ENCODE measurements around the gene C7orf25.

C7orf25 gene

DNA sequence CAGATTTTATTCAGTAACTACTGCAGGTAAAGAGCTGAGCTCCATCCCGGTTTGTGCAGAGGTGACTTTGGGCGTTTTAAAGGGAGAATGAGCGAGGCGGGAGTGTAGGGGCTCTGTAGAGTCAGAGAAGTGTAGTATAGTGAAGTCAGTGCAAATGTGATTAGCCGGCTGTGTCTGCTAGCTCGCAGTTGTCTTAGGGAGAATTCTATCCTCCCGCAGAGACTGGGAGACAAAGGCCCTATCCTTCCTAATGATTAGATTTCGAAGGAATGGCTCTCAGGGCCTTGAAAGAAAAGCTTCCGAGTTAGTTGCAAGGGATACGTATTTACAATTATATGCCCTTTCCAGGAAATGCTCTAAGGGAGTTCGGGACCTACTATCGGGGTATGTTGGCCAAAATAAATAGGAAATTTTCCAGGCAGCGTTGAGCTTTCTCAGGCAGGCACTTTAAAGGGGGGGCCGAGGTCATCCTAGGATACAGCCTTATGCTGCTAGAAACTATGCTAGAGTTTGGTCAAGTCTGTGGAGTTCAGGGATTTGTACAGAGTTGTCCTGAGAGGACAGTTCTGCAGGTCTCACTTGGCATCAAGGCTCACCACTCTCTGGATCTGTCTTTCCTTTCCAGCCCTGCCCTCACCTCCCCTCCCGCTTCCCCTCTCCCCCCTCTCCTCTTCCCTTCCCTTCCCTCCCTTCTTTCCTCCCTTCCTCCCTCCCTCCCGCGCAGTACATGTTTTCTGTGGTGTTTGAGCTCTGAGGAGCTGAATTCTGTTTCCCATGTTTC, 21.1 kb upstream of the C7orf25 start:
- Histone ChIP-seq H3K9me3 (ENCODE audit: control insufficient read depth, insufficient read depth, low read length) (no peaks in the 10 kb centered on the region), H4K20me1 (ENCODE audit: control insufficient read depth, insufficient read depth, low read depth, low read length) (peaks cover 22% of the 10 kb centered on the region), H3K4me3 (ENCODE audit: low read length) (peak overlapping the region; percentile 90), H3K27me3 (ENCODE audit: control insufficient read depth, low read length) (no peaks in the 10 kb centered on the region), H3K79me2 (ENCODE audit: control insufficient read depth, low read length) (peaks cover 81% of the 10 kb centered on the region), H3K9me2 (replicated peaks; ENCODE audit: control insufficient read depth, low read length) (no peaks in the 10 kb centered on the region), H3F3A (ENCODE audit: control insufficient read depth, insufficient read depth) (no peaks in the 10 kb centered on the region), H3K4me2 (ENCODE audit: low read length) (peak overlapping the region; percentile 89), H3K4me1 (ENCODE audit: control insufficient read depth, low read length) (peaks cover 45% of the 10 kb centered on the region), H3K27ac (ENCODE audit: low read depth, low read length) (peak overlapping the region; percentile 21; the same call in 1 of the 2 replicates), H3K36me3 (ENCODE audit: control insufficient read depth, low read length) (peaks cover 78% of the 10 kb centered on the region)
- TF ChIP-seq, protein P1, sequence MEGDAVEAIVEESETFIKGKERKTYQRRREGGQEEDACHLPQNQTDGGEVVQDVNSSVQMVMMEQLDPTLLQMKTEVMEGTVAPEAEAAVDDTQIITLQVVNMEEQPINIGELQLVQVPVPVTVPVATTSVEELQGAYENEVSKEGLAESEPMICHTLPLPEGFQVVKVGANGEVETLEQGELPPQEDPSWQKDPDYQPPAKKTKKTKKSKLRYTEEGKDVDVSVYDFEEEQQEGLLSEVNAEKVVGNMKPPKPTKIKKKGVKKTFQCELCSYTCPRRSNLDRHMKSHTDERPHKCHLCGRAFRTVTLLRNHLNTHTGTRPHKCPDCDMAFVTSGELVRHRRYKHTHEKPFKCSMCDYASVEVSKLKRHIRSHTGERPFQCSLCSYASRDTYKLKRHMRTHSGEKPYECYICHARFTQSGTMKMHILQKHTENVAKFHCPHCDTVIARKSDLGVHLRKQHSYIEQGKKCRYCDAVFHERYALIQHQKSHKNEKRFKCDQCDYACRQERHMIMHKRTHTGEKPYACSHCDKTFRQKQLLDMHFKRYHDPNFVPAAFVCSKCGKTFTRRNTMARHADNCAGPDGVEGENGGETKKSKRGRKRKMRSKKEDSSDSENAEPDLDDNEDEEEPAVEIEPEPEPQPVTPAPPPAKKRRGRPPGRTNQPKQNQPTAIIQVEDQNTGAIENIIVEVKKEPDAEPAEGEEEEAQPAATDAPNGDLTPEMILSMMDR (IDR thresholded peaks at IDR 0.05; ENCODE audit: low read depth, low read length, poor library complexity, severe bottlenecking), result no peak
- no peak for TF ChIP-seq EZH2phosphoT487 (IDR thresholded peaks at IDR 0.05; ENCODE audit: borderline replicate concordance, low read length)

DNA sequence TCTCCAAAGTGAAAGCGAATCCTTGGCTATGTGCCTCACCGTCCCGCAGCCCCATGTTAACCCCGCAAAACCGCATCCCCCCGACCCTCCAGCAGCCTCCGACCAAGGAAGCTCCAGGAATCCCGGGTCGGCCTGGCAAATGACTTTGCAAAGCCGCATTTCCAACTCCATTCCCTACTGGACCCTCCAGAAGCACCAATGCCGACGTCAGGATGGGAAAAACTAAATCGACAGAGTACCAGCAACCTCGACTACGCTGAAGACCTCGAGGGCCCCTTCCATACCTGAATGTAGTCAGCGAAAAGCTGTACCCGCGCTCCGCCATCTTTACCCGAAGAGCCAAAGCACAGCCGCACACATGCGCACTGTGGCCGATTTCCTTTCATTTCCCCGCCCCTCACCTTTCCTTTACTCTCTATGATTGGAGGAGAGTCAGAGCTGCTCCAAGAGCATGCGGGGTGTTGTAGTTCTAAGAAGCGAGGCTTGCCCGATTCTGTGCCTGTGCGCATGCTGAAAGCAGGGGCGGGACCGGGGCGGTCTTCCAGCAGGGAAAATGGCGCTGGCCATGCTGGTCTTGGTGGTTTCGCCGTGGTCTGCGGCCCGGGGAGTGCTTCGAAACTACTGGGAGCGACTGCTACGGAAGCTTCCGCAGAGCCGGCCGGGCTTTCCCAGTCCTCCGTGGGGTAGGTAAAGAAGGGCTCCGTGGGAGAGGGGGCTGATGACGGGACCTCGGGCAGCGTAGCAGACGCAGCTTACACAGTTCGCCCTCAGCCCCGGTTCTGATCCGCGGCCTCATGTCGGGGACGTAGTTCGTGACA, 20.2 kb upstream of the C7orf25 start, which contains the start of the genes MRPL32 and PSMA2:
Gene MRPL32, plus strand, starts transcription at position 543 of the 818 bp plus-strand sequence. Its CDS starts 11 bp downstream, at position 554.
Gene PSMA2, minus strand, starts transcription at position 341 of the 818 bp plus-strand sequence. Its CDS starts 16 bp downstream, at position 325.
- peak within 1 kb of the TSS; percentile 22; the same call in 1 of the 2 replicates for H3K27ac ChIP-seq (ENCODE audit: low read depth, low read length)

DNA sequence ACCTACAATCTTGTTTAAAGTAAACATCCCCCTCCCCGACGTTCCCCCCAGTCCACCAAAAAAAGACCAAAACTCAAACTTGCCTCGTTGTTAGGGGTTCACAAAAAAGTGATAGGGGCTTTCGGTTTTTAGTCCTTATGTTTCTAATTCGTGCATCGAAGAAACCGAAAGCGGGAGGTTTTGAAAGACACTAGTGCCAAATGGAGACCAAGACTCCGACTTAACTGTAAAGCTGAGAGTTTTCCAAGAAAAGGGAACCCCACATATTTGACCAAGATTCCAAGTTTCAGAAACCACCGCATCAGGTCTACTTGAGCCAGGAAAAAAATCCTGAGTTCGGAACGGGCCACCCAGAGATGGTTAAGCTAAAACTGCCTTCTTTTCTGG, 19.6 kb upstream of the C7orf25 start:
- Histone ChIP-seq H3K4me2 (ENCODE audit: low read length) (peak overlapping the region; percentile 91), H4K20me1 (ENCODE audit: control insufficient read depth, insufficient read depth, low read depth, low read length) (peaks cover 22% of the 10 kb centered on the region), H3K9me2 (replicated peaks; ENCODE audit: control insufficient read depth, low read length) (no peaks in the 10 kb centered on the region), H3K36me3 (ENCODE audit: control insufficient read depth, low read length) (peaks cover 79% of the 10 kb centered on the region), H3K79me2 (ENCODE audit: control insufficient read depth, low read length) (peaks cover 97% of the 10 kb centered on the region), H3K27me3 (ENCODE audit: control insufficient read depth, low read length) (no peaks in the 10 kb centered on the region), H3K4me3 (ENCODE audit: low read length) (peak overlapping the region; percentile 90), H3F3A (ENCODE audit: control insufficient read depth, insufficient read depth) (no peaks in the 10 kb centered on the region), H3K4me1 (ENCODE audit: control insufficient read depth, low read length) (peaks cover 60% of the 10 kb centered on the region), H3K27ac (ENCODE audit: low read depth, low read length) (peak overlapping the region; percentile 22; the same call in 1 of the 2 replicates), H3K9me3 (ENCODE audit: control insufficient read depth, insufficient read depth, low read length) (no peaks in the 10 kb centered on the region)
- TF ChIP-seq, protein P1 (IDR thresholded peaks at IDR 0.05; ENCODE audit: low read depth, low read length, poor library complexity, severe bottlenecking), result no peak
- no peak for TF ChIP-seq EZH2phosphoT487 (IDR thresholded peaks at IDR 0.05; ENCODE audit: borderline replicate concordance, low read length)

More for the DNA sequence above, 20.2 kb upstream of the C7orf25 start, which contains the start of the genes MRPL32 and PSMA2:
- H3K4me2 ChIP-seq (ENCODE audit: low read length), result peak within 1 kb of the TSS; percentile 91
- peak within 1 kb of the TSS; percentile 90 for H3K4me3 ChIP-seq (ENCODE audit: low read length)
- no peaks in the 10 kb centered on the region for H3F3A ChIP-seq (ENCODE audit: control insufficient read depth, insufficient read depth)
- H3K36me3 ChIP-seq (ENCODE audit: control insufficient read depth, low read length), result peaks cover 78% of the 10 kb centered on the region
- peaks cover 91% of the 10 kb centered on the region for H3K79me2 ChIP-seq (ENCODE audit: control insufficient read depth, low read length)
- no peak for TF ChIP-seq EZH2phosphoT487 (IDR thresholded peaks at IDR 0.05; ENCODE audit: borderline replicate concordance, low read length)
- TF ChIP-seq, protein P1 (IDR thresholded peaks at IDR 0.05; ENCODE audit: low read depth, low read length, poor library complexity, severe bottlenecking), result no peak
- peaks cover 22% of the 10 kb centered on the region for H4K20me1 ChIP-seq (ENCODE audit: control insufficient read depth, insufficient read depth, low read depth, low read length)
- no peaks in the 10 kb centered on the region for H3K9me3 ChIP-seq (ENCODE audit: control insufficient read depth, insufficient read depth, low read length)
- peaks cover 54% of the 10 kb centered on the region for H3K4me1 ChIP-seq (ENCODE audit: control insufficient read depth, low read length)
- H3K27me3 ChIP-seq (ENCODE audit: control insufficient read depth, low read length), result no peaks in the 10 kb centered on the region
- H3K9me2 ChIP-seq (replicated peaks; ENCODE audit: control insufficient read depth, low read length), result no peaks in the 10 kb centered on the region
